HG03196 (cell line): ENCODE results near the gene BPHL.
"Not testable (repeated sequence)": the region's sequence is repeated elsewhere in the genome, so short reads cannot be mapped to it uniquely, and the experiment has no call there.

ENCODE experiments used
- ATAC-seq: cut with Tn5 transposase; IDR thresholded peaks from one replicate; pipeline ENCODE4 v1.9.1; 2021; ENCODE audit not compliant: unreplicated experiment

BPHL gene

DNA sequence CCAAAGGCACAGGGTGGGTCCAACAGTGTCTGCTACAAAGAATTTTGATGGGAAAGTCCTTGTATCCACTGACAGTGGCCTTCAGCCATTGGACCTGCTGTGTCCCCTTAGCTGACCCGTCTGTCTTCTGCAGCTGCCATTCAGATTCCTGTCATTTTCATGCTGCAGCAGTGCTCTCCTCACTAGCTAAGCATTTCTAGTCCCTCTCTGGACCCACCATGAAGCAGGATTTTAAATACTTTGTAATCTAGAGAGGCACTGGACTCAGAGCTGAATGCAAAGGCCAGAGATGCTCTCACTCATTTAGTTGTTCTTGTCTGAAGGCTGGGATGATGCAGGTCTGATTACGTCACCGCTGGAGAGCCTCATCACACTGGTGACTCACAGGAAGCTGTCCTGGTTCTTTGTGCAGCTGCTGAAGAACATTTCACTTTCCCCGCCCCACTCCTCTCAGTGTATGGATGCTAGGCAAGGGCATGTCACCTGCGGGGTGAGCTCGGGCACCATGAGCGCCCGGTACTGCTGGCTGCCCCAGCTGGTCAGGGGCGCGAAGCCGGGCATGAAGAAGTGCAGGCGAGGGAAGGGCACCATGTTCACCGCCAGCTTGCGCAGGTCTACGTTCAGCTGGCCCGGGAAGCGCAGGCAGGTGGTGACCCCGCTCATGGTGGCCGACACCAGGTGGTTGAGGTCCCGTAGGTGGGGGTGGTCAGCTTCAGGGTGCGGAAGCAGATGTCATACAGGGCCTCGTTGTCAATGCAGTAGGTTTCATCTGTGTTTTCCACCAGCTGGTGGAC lies 58.2 kb downstream of the BPHL start:
- ATAC-seq: no peak

DNA sequence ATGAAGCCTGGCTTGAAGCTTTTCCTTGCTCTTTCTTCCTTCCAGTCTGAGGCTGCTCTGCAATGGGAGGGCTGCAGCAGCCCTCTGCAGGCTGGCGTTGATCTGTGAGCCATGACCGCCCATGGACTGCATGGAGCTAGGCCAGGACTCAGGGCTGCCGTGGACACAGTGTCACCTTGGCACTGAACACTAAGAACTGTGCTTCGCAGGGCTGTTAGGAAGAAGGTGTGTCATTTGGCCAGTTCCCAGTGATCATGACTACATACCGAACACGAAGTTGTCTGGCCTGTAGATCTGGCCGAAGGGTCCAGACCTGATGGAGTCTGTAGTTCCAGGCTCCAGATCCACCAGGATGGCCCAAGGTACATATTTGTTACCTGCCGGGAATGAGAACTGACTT lies 60.2 kb downstream of the BPHL start:
- not testable (repeated sequence) for ATAC-seq

DNA sequence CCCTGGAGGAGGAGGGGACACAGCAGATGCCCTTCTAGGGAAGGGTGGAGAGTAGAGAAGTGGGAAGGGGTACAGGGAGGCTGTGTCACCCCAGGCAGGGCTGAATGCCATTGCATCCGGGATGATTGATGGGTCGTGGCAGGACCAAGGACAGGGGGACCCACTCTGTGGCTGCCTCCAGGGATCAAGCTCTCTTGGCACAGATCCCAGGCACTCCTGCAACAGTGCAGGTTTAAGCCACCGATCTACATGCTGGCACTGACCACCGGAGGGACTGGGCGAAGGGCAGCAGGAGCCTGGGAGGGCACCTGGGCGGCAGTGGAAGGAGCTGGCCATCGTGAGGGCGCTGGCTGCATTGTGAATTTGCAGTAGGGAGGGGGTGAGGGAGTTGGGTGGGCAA lies 61.4 kb downstream of the BPHL start:
- ATAC-seq: not testable (repeated sequence)

DNA sequence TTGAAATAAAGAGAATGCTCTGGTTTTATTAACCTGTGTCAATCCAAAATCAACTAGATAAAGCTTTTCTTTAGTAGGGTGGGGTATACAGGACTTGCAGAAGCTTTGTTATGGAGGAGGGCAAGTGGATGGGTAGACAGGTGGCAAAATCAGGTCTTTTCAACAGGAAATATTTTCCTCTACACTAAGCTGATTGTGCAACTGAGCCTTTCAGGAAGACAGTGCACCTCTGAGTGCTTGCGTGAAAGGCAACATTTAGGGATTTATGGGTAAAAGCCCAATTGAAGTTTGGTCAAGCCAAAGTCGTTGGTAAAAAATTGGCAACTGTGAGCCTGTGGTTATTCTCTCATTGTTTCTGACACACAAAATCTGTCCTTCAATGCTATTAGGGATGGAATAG lies 62.6 kb downstream of the BPHL start:
- ATAC-seq: no peak

DNA sequence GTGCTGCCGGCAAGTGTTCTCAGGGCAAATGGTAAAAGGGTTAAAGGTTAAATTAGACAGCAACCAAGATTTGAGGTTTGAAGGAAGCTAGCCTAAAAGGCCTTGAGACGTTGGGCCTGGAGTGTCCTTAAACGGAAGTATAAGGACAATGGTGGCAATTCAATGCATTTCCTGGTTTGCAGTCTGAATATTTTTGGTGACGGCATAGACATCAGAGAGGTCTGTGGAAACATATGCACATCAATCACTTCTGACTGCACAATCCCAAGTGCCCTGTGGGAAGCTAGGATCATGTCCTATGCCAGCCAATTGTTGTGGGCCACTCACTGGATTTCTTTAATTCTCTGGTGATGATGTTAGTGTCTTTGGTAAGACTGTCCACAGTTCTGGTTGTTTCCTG lies 64.6 kb downstream of the BPHL start:
- ATAC-seq: no peak

DNA sequence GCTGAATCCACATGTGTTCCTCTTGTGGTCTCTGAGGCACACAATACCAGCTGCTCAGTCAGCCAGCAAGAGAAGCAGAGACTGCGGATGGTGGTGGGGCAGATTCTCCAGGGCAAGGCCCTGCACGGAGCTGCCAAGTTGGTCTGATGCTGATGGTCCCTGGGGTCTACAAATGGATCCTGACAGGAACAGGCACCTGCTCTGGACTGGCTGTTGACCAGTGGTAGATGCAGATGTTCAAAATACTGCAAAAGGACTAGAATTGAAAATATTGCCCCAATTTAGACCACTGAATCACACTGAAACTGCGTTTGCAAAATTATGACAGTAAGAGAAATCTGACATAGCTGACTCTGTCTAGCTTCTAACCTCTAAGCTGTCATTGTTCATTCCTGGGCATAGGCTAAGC lies 68.5 kb downstream of the BPHL start:
- no peak for ATAC-seq

DNA sequence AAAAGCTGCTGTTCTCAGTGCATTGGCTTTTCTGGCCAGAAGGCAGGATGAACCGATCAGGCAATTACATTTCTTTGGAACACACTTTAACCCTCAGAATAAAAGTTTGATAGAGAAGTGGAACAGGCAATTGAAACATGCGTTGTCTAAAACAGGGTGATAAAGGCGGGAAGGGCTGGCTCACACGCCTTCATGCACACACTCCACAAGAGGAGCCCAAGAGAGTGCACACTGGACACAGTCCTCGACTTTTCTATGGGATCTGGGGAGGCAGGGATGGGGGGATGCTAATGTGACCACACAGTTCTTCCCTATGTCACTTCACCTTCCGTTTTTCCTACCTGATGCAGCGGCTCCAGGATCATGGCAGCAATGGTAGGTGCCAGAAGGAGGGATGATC lies 69.8 kb downstream of the BPHL start:
- no peak for ATAC-seq

DNA sequence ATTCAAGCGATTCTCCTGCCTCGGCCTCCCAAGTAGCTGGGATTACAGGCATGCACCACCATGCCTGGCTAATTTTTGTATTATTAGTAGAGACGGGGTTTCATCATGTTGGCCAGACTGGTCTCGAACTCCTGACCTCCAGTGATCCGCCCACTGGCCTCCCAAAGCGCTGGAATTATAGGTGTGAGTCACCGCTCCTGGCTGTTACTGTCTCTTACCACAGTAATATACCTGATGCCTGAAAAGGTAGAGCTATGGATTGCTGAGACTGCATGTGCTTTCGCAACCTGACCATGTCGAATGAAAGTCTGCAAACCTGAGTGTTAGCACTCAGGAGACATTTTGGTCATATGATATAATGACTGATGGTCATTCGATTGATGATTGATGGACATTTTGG lies 70.7 kb downstream of the BPHL start:
- not testable (repeated sequence) for ATAC-seq

DNA sequence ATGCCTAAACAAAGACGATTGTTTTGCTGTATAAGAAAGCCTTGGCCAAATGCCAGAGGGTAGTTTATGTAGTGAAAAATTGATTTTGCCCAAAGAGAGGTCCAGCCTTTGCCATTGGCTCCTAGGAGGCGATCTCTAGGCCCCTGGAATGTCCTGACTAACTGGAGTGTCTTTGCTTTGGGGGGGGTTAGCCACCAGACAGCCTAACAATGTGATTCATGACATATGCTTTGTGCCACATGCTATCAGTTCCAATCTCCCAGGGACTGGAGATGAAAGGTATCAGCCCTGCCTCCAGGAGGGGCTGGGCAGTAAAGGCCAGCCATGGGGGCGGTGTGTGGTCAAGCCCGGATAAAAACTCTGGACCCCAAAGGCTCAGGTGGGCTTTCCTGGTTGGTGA lies 71.5 kb downstream of the BPHL start:
- ATAC-seq: no peak

DNA sequence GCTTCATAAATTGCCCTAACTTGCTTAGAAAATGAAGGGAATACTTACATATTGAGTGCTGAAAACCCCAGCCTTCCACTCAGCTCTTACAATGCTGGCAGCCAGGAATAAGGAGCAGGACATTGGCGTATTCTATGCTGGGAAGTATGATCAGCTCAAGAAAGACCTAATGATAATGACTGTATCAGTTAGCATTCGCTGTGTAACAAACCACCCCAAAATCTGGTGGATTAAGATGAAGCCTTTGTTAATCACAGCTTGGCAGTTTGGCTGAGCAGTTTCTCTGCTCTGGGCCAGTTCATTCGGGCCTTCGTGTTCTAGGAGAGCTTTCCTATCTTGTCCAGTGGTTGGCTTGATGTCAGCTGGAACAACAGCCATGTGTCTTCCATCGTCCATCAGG lies 72.3 kb downstream of the BPHL start:
- no peak for ATAC-seq

DNA sequence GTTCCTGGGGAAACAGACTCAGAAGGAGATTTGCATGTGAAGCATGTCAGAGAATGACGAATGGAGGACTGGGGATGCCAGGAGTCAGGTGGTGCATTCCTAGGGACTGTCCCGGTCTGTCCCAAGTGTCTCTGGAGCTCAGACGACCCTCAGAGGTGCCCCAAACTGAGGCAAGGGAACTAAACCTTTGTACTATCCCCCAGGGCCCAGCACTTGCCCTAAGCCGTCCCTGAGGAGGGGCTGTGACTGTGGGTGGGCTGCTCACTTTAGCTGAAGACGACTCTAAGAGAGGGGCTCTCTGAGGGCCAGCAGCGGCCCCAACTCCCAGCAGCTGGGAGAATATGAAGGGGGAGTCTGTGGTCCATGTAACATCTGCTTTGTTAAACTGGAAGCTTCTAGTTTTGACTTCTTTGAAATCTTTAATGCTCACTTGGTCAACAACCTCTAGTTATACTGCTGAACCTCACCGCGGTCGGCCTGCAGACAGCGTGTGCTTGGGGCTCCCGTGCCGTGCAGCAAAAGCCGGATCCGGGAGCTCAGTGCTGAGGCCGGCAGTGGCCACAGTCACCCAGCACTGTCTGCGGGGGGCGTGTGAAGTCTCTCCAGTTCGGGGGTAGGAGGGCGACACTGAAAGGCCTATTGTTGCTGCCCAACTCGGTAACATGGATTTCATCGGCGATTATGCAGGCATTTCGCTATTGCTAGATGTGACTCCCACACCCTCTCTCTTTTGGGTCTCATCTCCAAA lies 74.8 kb downstream of the BPHL start:
- ATAC-seq: no peak

DNA sequence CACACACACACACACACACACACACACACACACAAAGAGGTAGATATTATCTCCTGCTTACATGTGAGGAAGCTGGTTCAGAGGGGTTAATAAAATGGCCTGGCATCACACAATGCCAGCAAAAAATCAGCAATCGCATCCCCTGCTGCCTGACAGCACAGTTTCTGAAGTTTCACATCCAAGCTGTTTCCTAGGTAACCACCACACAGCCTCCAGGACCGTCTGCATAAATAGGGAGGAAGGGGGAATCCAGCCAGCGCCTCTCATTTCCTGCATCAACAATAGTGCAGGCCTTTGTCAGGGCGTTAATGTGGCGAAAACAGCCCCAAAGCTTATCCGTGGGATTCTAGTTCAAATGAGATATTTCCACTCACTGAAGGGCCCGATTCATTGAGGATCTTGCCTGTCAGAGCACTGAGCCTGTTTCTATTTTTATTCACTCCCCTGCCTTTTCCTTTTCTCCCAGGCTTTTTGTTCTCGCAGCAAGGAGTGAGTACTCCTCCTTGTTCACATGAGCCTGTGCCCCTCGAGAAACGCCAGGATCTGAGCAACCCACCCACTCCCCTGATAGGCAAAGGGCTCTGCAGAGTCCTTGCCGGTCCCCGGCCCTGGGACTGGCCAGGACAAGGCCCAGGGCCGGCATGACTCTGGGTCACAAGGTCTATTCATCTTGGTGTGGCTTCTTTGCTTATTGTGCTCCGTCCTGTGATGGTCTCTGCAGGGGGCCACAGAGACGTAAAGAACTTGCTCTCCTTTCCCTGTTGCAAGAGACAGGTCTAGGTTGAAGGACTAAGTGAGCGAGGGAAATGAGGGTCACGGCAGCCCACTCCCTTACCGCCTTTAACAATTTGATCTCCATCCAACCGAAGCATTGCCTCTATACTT lies 76.3 kb downstream of the BPHL start:
- no peak for ATAC-seq

DNA sequence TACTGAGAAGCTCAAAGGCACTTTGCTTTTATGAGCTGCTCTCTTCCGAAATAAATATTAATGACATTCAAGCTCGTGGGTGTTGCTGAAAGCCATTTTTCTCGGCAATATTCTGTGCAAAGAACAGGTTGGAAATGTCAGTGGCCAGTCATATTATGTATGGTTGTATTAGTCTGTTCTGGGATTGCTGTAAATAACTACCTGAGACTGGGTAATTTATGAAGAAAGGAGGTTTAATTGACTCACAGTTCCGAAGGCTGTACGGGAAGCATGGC lies 76.8 kb downstream of the BPHL start:
- no peak for ATAC-seq

DNA sequence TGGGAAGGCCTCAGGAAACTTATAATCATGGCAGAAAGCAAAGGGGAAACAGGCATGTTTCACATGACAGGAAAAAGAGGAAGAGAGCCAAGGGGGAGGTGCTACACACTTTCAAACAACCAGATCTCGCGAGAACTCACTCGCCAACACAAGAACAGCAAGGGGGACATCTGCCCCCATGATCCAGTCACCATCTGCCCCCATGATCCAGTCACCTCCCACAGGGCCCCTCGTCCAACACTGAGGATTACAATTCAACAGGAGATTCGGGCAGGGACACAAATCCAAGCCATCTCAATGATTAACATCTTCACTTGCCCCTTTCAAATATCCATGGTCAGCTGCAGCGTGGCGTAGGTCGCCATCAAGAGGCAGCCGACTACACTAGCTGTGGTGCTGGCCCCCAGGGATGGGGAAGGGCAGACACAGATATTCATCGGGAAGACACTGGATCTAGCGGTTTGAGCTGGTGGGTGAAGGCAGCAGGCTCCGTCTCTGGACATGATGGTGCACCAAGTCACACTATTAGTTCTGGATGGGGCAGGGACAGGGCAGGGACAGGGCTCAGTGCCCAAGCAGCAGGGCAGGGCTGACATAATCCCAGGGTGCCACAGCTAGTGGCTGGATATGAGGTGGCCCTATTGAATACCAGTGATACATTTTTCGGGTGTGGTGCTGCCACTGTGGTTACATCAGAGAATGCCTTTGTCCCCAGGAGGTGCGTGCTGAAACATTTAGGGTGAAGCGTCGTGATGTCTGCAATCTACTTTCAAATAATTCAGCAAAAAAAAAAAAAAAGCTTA lies 77.4 kb downstream of the BPHL start:
- no peak for ATAC-seq

DNA sequence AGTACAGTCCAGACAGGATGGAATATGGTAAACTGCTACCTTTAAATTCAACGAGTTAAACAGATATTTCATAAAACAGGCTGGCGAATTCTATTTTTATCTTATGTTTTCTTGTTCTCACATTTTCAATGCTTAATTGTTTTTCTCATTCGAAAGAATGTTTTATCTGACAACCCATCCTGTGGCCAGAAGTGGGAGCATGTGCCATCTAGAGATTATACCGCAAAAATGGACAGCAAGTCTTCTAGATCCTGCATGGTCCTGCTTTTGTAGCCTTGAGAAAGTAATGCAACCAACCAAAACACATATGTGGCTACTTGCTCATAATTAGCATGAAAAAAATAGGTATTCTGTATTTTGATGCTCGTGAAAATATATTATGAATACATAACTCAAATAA lies 78.3 kb downstream of the BPHL start:
- ATAC-seq: no peak

DNA sequence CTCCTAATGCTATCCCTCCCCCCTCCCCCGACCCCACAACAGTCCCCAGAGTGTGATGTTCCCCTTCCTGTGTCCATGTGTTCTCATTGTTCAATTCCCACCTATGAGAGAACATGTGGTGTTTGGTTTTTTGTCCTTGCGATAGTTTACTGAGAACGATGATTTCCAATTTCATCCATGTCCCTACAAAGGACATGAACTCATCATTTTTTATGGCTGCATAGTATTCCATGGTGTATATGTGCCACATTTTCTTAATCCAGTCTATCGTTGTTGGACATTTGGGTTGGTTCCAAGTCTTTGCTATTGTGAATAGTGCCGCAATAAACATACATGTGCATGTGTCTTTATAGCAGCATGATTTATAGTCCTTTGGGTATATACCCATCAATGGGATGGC lies 79.2 kb downstream of the BPHL start:
- not testable (repeated sequence) for ATAC-seq

DNA sequence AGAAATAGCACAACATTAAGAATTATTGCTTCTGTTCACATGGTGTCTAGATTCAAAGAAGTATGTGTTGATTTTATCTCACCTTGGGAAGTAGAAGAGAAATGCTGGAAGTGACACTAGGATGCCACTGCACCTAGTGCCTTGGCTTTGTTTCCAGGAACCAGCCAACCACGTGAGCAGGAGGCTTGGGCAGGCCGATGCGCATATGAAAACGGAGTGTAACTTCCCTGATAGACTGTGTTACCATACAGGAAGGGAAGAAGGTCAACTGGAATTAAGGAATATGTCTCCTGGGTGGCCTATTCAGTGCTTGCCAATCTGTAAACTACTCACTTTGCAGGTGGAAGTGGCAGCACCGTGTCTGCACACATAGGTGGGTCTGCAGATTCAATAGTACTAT lies 80.9 kb downstream of the BPHL start:
- ATAC-seq: no peak

DNA sequence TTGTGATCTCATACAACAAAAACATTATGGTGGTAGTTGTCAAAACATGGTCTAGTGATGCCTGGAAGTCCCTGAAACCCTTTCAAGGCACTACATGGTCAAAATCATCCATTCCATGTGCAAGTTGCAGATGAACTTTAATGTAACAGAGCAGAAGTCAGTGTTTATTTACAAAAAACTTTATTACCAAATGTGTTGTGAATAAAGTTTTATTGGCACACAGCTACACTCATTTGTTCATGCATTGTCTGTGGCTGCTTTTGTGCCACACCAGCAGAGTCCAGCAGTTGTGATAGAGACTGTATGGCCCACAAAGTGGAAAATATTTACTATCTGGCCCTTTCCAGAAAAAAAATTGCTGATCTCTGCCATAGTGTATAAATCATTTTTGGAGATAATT lies 82.2 kb downstream of the BPHL start:
- ATAC-seq: no peak

DNA sequence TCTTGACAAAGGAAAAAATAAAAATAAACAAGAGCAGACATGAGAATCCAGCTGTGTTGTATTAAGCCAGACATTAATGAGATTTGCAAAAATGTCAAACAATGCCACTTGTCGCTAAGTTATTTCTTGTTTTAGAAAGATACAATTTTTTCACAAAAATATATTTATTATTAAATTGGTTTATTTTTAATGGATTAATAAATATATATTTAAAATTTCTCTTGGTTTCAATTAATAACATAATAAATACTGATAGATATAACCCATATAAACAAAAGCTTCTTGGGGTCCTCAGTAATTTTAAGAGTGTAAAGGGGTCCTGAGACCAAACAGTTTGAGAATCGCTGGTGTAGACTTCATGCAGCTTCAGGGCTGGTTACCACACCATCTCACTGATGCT lies 82.9 kb downstream of the BPHL start:
- no peak for ATAC-seq
